ELR (cell line): ENCODE results near the gene COL4A1.

Source experiments
- DNase-seq: peaks from one replicate; pipeline ENCODE4 v3.0.0-alpha.2; 2015; ENCODE audit warnings: low read depth

The COL4A1 gene

GRCh38 chr13:110113284-110113764 is 193.6 kb downstream of the COL4A1 start:
- peak; percentile 90 for DNase-seq

GRCh38 chr13:110112379-110112778 is 194.6 kb downstream of the COL4A1 start:
- DNase-seq: peak; percentile 62

DNA sequence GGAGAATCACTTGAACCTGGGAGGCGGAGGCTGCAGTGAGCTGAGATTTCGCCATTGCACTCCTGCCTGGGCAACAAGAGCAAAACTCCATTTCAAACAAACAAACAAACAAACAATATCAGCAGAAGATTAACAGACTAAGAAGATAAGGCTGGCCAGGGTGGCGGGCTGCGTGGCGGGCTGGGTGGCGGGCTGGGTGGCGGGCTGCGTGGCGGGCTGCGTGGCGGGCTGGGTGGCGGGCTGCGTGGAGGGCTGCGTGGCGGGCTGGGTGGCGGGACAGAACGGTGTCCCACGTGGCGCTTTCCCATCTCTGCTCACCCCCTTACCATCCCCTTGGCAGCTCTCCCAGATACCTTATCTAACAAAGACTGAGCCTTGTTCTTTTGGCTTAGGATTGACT is 196.2 kb downstream of the COL4A1 start:
- no peak for DNase-seq

- DNase-seq: peak; percentile 86
Observed at GRCh38 chr13:110109910-110110309, 197.0 kb downstream of the COL4A1 start.

DNA sequence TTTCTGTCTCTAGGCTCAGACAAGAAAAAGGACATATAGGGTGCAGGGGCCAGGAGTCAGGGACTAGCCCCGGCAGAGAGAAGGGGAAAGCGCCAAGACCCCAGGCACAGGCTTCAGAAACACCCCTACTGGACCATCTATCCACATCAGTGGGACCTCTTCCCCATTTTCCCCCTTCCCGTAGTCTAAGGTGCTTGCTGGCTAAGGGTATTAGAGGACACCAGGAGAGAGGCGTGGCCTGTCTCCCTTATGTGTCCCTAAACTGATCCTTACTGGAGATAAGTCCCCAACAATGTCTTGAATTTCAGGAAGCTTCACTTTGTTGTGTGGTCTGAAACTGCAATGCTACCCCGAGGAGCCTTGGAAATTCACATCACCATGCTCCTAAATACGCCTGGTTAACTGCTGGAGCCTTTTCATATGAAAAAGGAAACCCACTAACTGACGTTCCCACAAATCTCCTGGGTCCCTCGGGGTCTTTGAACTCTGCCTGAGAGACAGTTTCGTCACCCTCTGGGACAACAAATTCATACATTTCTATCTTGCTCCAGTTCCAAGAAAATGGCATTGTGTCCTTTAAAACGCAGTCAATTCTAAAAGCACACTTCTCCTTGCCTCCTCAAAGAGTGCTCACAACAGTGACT is 197.7 kb downstream of the COL4A1 start:
- no peak for DNase-seq

DNA sequence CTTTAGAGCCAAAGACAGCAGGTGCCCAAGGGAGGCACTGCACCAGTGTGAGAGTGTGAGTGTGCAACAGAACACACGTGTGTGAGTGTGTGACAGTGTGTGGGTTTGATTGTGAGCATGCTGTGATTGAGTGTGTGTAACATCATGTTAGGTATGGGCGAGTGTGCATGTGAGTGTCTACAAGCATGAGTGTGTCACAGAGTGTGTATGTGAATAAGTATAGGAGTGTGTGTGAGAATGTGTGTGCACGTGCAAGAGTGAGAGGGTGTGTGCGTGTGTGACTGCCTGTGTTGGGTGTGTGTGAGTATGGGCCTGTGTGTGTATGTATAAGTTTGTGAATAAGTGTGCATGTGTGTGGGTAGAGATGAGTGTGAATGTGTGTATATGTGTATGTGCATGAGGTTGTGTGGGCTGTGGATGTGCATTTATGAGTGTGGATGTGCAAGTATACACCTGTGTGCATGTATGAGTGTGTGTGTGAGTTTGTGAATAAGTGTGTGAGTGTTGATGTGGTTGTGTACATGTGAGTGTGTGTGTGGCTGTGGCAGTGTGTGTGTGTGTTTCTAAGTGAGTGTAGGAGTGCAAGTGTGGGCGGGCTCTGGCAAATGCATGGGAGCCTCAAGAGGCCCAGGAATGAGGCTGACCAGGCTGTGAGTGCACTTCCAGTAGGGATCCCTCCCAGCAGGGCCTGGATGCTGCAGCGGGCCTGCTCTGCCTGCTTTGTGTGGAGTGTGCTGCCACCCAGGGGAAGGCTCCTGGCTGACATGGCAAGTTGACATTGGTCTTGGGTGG is 198.4 kb downstream of the COL4A1 start:
- peak; percentile 89 for DNase-seq

DNA sequence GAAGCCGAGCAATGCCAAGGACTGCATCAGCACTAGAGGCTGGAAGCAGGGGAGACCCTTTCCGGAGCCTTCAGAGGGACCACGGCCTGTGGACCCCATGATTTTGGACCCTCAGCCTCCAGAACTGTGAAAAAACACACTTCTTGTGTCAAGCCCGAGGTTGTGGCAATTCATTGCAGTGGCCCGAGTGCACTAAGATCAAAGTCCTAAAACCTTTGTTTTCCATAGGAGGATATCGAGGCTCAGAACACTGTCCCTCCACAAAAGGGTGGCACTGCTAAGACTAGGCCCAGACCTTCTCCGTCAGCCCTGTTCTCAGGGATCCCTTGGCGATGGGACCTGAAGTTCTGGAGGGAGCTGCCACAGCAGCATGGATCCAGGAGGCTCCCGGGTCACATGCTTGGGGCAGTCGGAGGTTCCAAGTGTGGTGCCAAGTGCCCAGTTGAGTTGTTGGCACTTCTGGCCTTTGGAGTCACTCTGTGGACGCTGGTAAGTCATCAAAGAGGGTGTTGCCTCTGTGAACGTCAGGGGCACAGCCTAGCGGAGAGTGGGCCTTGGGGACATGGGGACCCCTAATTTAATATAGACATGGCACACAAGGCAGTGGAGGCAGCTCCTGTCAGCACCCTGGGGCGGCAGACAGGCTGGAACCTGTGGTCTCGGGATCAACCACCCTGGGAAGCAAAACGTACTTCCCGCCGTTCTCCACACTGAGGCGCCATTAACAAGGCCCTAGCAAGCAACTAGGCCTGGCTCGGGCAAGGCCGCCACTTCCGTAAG is 199.2 kb downstream of the COL4A1 start:
- peak; percentile 28 for DNase-seq

GRCh38 chr13:110106726-110107125 is 200.2 kb downstream of the COL4A1 start:
- no peak for DNase-seq

DNA sequence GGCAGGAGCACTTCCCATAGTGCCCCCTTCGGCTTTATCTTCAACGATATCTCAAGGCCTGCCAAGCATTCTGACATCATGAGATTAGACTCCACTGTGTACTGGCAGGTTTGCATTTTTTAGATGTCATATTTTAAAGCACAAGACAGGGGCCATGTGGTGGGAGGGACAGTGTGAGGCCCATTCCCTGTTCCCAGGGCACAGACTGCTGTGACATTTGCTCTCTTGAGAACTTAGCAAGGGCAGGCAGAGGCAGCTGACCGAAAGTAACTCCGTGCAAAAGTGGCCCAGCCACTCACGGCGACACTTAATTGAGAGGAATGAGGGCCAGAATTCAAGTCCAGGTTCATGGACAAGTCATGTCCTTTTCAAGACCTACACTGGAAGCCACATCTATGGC is 201.8 kb downstream of the COL4A1 start:
- DNase-seq: no peak

GRCh38 chr13:110103534-110103933 is 203.4 kb downstream of the COL4A1 start:
- no peak for DNase-seq

DNA sequence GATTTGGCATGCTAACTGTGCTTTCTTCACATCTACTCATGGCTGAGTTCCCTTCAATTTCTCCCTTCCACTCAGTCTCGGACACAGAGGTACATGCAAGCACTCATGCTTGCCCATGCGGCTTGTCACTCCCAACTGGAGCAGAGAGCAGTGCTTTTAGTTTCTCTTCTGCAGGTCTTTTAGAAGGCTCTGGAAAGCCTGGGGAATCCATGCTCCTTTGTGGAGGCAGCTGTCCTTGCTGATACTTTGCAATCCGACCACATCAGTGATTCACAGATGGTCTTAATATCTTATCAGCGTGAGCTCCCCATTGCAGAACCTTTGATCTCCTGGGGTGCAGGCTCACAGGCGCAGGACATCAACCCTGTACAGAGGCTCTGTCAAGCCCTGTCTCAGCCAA is 203.9 kb downstream of the COL4A1 start:
- no peak for DNase-seq

DNA sequence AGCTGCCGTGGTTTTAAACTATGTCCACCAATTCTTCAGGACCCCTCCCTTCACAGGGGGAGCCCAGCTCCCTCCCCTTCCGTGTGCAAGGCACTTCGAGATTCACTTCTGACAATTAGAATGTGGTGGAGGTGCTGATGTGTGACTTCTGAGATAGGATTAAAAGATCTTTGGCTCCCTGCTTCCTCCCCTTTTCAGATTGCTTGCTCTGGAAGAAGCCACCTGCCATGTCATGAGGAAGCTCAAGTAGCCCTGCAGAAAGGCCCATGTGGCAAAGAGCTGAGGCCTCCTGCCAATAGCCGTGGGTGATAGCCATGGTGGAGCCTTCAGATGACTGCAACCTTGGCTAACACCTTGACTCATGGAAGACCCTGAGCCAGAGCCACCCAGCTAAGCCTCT is 204.9 kb downstream of the COL4A1 start:
- no peak for DNase-seq

GRCh38 chr13:110099922-110100321 is 207.0 kb downstream of the COL4A1 start:
- no peak for DNase-seq
